ENCODE results near the gene RNF215.

The RNF215 gene

DNA sequence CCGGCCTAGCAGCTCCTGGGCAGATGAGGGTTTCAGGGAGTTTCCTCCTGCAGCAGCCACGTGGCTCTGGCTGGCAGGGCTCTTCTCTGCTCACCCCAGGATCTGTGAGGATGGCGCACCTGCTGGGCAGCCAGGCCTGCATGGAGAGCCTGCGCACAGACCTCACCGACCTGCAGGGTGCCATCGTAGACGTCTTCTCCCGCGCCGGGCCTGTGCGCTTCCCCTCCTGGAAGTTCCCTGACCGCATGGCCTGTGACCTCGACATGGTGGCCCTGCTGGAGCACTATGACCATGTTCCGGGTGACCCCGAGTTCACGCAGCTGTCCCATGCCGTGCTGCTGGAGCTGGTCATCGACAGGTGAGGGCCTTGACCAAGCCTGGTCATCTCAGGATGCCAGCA lies 21.3 kb downstream of the RNF215 start:
- no peaks in the 10 kb centered on the region for H3K27me3 ChIP-seq (ENCODE audit: insufficient read depth, low read length)
- no peak overlapping the region for H2AK5ac ChIP-seq (ENCODE audit: low read length)
- H2BK120ac ChIP-seq (ENCODE audit: insufficient read depth, low read length, poor library complexity), result no peak overlapping the region
- no peak overlapping the region for H3K4me3 ChIP-seq (ENCODE audit: low read depth, low read length)
- H3K9ac ChIP-seq (ENCODE audit: low read length), result no peak overlapping the region
- no peak overlapping the region for H3K18ac ChIP-seq (ENCODE audit: low read length)
- no peak overlapping the region for H4K91ac ChIP-seq (ENCODE audit: low read depth, low read length)
- peaks cover 3 to 6% of the 10 kb centered on the region in 2 experiments for H3K4me1 ChIP-seq (ENCODE audit: control insufficient read depth in 1 of 2, insufficient read depth in 2 of 2, low read length in 2 of 2)
- no peak overlapping the region for H3K27ac ChIP-seq (ENCODE audit: low read depth, low read length)
- no peak overlapping the region for H4K8ac ChIP-seq (ENCODE audit: low read depth, low read length)
- H3K14ac ChIP-seq (ENCODE audit: low read length), result no peak overlapping the region
- H4K12ac ChIP-seq (ENCODE audit: low read depth, low read length), result no peak overlapping the region
- no peak overlapping the region for H3K4me2 ChIP-seq (ENCODE audit: low read length)
- H2BK12ac ChIP-seq (ENCODE audit: low read length), result no peak overlapping the region
- no CpG with 5 or more reads among the region's 18 CpGs for WGBS (ENCODE audit: extremely low coverage, insufficient coverage, insufficient read length)
- peaks cover 5 to 7% of the 10 kb centered on the region in 2 experiments for H3K36me3 ChIP-seq (ENCODE audit: control insufficient read depth in 1 of 2, insufficient read depth in 2 of 2, low read length in 2 of 2)
- no peaks in the 10 kb centered on the region for H3K79me1 ChIP-seq (ENCODE audit: low read length)
- H3K23ac ChIP-seq (ENCODE audit: low read length), result no peak overlapping the region
- no peaks in the 10 kb centered on the region for H3K79me2 ChIP-seq (ENCODE audit: control insufficient read depth, insufficient read depth, low read length, poor library complexity)
- no peak overlapping the region for H2BK5ac ChIP-seq (ENCODE audit: low read depth, low read length, poor library complexity)
- no peak overlapping the region for H2AFZ ChIP-seq (ENCODE audit: insufficient read depth, low read length, poor library complexity)
- DNase-seq, result no peak
- H3K4ac ChIP-seq (ENCODE audit: low read depth, low read length), result no peak overlapping the region
- no peaks in the 10 kb centered on the region for H3K9me3 ChIP-seq (ENCODE audit: insufficient read depth, low read depth, low read length)

- Histone ChIP-seq H3K23ac (ENCODE audit: low read length) (no peak overlapping the region), H3K27me3 (ENCODE audit: insufficient read depth, low read length) (no peaks in the 10 kb centered on the region), H2BK120ac (ENCODE audit: insufficient read depth, low read length, poor library complexity) (no peak overlapping the region), H3K4me1 (ENCODE audit: control insufficient read depth in 1 of 2, insufficient read depth in 2 of 2, low read length in 2 of 2) (no peaks in the 10 kb centered on the region), H4K8ac (ENCODE audit: low read depth, low read length) (no peak overlapping the region), H2AFZ (ENCODE audit: insufficient read depth, low read length, poor library complexity) (no peak overlapping the region), H3K4me3 (ENCODE audit: low read depth, low read length) (no peak overlapping the region), H2BK12ac (ENCODE audit: low read length) (no peak overlapping the region), H3K27ac (ENCODE audit: low read depth, low read length) (no peak overlapping the region), H4K91ac (ENCODE audit: low read depth, low read length) (no peak overlapping the region), H3K9ac (ENCODE audit: low read length) (no peak overlapping the region), H3K14ac (ENCODE audit: low read length) (no peak overlapping the region), H3K79me2 (ENCODE audit: control insufficient read depth, insufficient read depth, low read length, poor library complexity) (no peaks in the 10 kb centered on the region), H3K9me3 (ENCODE audit: insufficient read depth, low read depth, low read length) (no peaks in the 10 kb centered on the region), H3K36me3 (ENCODE audit: control insufficient read depth in 1 of 2, insufficient read depth in 2 of 2, low read length in 2 of 2) (peaks cover 5 to 7% of the 10 kb centered on the region in 2 experiments), H3K18ac (ENCODE audit: low read length) (no peak overlapping the region), H2BK5ac (ENCODE audit: low read depth, low read length, poor library complexity) (no peak overlapping the region), H3K4ac (ENCODE audit: low read depth, low read length) (no peak overlapping the region), H2AK5ac (ENCODE audit: low read length) (no peak overlapping the region), H3K4me2 (ENCODE audit: low read length) (no peak overlapping the region), H3K79me1 (ENCODE audit: low read length) (no peaks in the 10 kb centered on the region), H4K12ac (ENCODE audit: low read depth, low read length) (no peak overlapping the region)
- no CpG with 5 or more reads among the region's 7 CpGs for WGBS (ENCODE audit: extremely low coverage, insufficient coverage, insufficient read length)
- DNase-seq, result peak; percentile 27 to 37
Observed at GRCh38 chr22:30362651-30363281, 24.4 kb downstream of the RNF215 start.

DNA sequence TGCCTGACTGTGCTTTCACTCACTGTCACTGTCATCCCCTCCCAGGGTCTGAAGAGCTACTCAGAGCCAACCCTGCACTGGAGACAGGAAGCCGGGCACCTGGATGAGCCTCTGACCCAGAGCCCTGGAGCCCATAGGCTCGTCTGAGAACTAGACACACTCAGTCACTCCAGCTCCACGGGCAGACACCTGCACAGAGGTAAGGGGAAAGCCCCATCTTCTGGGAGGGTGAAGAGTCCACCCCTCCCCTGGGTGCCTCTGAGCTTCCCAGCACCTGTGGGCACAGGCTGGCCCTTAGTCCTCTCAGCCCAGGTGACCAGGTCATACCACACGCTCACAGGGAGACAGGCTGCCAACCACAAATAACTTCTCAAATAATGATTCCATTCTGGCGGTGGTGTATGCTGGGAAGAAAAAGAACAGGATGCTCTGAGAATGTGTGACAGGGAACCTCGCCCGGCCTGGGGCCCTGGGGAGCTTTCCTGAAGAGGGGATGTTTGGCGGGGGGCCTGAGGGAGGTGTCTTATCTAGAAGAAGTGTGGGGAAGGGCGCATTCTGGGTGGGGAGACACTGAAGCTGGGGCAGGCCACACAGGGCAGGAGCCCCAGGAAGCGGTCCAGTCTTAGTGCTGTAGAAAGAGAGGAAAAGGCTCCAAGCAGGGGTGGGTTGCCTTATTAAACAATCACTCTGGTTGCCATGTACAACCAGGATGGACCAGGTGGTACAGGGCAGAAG lies 25.1 kb downstream of the RNF215 start:
- Histone ChIP-seq H2AFZ (ENCODE audit: insufficient read depth, low read length, poor library complexity) (no peak overlapping the region), H4K12ac (ENCODE audit: low read depth, low read length) (no peak overlapping the region), H3K9me3 (ENCODE audit: insufficient read depth, low read depth, low read length) (no peaks in the 10 kb centered on the region), H3K27me3 (ENCODE audit: insufficient read depth, low read length) (no peaks in the 10 kb centered on the region), H2BK5ac (ENCODE audit: low read depth, low read length, poor library complexity) (no peak overlapping the region), H3K14ac (ENCODE audit: low read length) (no peak overlapping the region), H3K4me3 (ENCODE audit: low read depth, low read length) (no peak overlapping the region), H3K79me2 (ENCODE audit: control insufficient read depth, insufficient read depth, low read length, poor library complexity) (no peaks in the 10 kb centered on the region), H2AK5ac (ENCODE audit: low read length) (no peak overlapping the region), H3K23ac (ENCODE audit: low read length) (no peak overlapping the region), H3K79me1 (ENCODE audit: low read length) (peaks cover 1% of the 10 kb centered on the region), H3K9ac (ENCODE audit: low read length) (no peak overlapping the region), H3K4ac (ENCODE audit: low read depth, low read length) (no peak overlapping the region), H2BK120ac (ENCODE audit: insufficient read depth, low read length, poor library complexity) (no peak overlapping the region), H3K4me2 (ENCODE audit: low read length) (no peak overlapping the region), H4K8ac (ENCODE audit: low read depth, low read length) (no peak overlapping the region), H4K91ac (ENCODE audit: low read depth, low read length) (no peak overlapping the region), H3K27ac (ENCODE audit: low read depth, low read length) (no peak overlapping the region), H2BK12ac (ENCODE audit: low read length) (no peak overlapping the region), H3K36me3 (ENCODE audit: control insufficient read depth in 1 of 2, insufficient read depth in 2 of 2, low read length in 2 of 2) (peaks cover 5 to 7% of the 10 kb centered on the region in 2 experiments), H3K18ac (ENCODE audit: low read length) (no peak overlapping the region), H3K4me1 (ENCODE audit: control insufficient read depth in 1 of 2, insufficient read depth in 2 of 2, low read length in 2 of 2) (no peaks in the 10 kb centered on the region)
- WGBS (ENCODE audit: extremely low coverage, insufficient coverage, insufficient read length), result no CpG with 5 or more reads among the region's 10 CpGs
- DNase-seq, result no peak

- Histone ChIP-seq H3K9me3 (ENCODE audit: insufficient read depth, low read depth, low read length) (no peaks in the 10 kb centered on the region), H3K9ac (ENCODE audit: low read length) (no peak overlapping the region), H3K14ac (ENCODE audit: low read length) (no peak overlapping the region), H4K8ac (ENCODE audit: low read depth, low read length) (no peak overlapping the region), H3K79me1 (ENCODE audit: low read length) (peaks cover 11% of the 10 kb centered on the region), H3K27ac (ENCODE audit: low read depth, low read length) (no peak overlapping the region), H3K23ac (ENCODE audit: low read length) (no peak overlapping the region), H3K4ac (ENCODE audit: low read depth, low read length) (no peak overlapping the region), H2BK12ac (ENCODE audit: low read length) (no peak overlapping the region), H3K18ac (ENCODE audit: low read length) (no peak overlapping the region), H2AFZ (ENCODE audit: insufficient read depth, low read length, poor library complexity) (no peak overlapping the region), H3K4me1 (ENCODE audit: control insufficient read depth in 1 of 2, insufficient read depth in 2 of 2, low read length in 2 of 2) (peaks cover 2 to 8% of the 10 kb centered on the region in 2 experiments), H4K12ac (ENCODE audit: low read depth, low read length) (no peak overlapping the region), H2BK5ac (ENCODE audit: low read depth, low read length, poor library complexity) (no peak overlapping the region), H2AK5ac (ENCODE audit: low read length) (no peak overlapping the region), H3K36me3 (ENCODE audit: control insufficient read depth in 1 of 2, insufficient read depth in 2 of 2, low read length in 2 of 2) (peaks cover 0 to 2% of the 10 kb centered on the region in 2 experiments), H2BK120ac (ENCODE audit: insufficient read depth, low read length, poor library complexity) (no peak overlapping the region), H3K79me2 (ENCODE audit: control insufficient read depth, insufficient read depth, low read length, poor library complexity) (peaks cover 18% of the 10 kb centered on the region), H3K27me3 (ENCODE audit: insufficient read depth, low read length) (no peaks in the 10 kb centered on the region), H4K91ac (ENCODE audit: low read depth, low read length) (no peak overlapping the region), H3K4me2 (ENCODE audit: low read length) (no peak overlapping the region), H3K4me3 (ENCODE audit: low read depth, low read length) (no peak overlapping the region)
- no peak for DNase-seq
- no CpG with 5 or more reads among the region's 6 CpGs for WGBS (ENCODE audit: extremely low coverage, insufficient coverage, insufficient read length)
Observed at GRCh38 chr22:30358541-30358940, 28.7 kb downstream of the RNF215 start.

Measured in trophoblast cell (in vitro differentiated cells and primary cell).